Endothelial cell of umbilical vein (primary cell): Measurements from ENCODE around the gene APRT. TPM values are rescaled to one million over a fixed set of nuclear protein-coding genes. Genes with fewer than 3 reads are reported as not detected.

Experiments
- BruUV-seq: library from RNA; stranded (reverse); fragments of 400-500 nt; replicated peaks from 2 replicates; lab custom pipeline; 2021; lab: Mats Ljungman, UMichigan
- CTCF ChIA-PET: fragments of 300-600, 350-600 bp; sonication (Branson Sonifier 250); formaldehyde crosslinking; loops from one replicate; lab custom pipeline; 2021; ENCODE audit warnings: antibody characterized with exemption, inconsistent platforms; lab: Charles Lee
- POLR2A ChIA-PET: fragments of 300-600, 350-600 bp; sonication (Branson Sonifier 250); formaldehyde crosslinking; loops from one replicate; lab custom pipeline; 2021; ENCODE audit warnings: antibody characterized with exemption, inconsistent platforms; lab: Charles Lee
- DNase-seq: peaks from one replicate; pipeline ENCODE4 v3.0.0-alpha.2; 2011; ENCODE audit warnings: low read depth, low spot score
- FAIRE-seq: peaks from 2 replicates; lab custom pipeline; 2011; peaks lifted over from hg19 to GRCh38; lab: Jason Lieb, UNC
- H2AFZ ChIP-seq: 2 replicates; pipeline ENCODE4 v1.6.0; 2012; ENCODE audit warnings: low read depth, low read length, control low read depth, inconsistent platforms
- H3K27ac ChIP-seq: 2 replicates; pipeline ENCODE4 v1.5.1; 2011; ENCODE audit warnings: low read depth, mild to moderate bottlenecking, control low read depth, low read length, moderate library complexity; ENCODE audit not compliant: insufficient read depth
- H3K27me3 ChIP-seq, 2 experiments: 2 replicates each; pipeline versions ENCODE4 v1.6.0 to v1.6.1; 2011; ENCODE audit warnings: low read length in 2 of 2, mixed read lengths in 1 of 2; ENCODE audit not compliant: control insufficient read depth in 2 of 2, insufficient read depth in 2 of 2
- H3K36me3 ChIP-seq, 2 experiments: 2 replicates in 1 of 2; 3 replicates in 1 of 2; pipeline ENCODE4 v1.5.1; 2011; ENCODE audit warnings: low read length in 2 of 2, mild to moderate bottlenecking in 1 of 2, moderate library complexity in 1 of 2; ENCODE audit not compliant: control insufficient read depth in 2 of 2, insufficient read depth in 2 of 2; ENCODE audit errors: extremely low read depth in 1 of 2
- H3K4me1 ChIP-seq: 3 replicates; pipeline ENCODE4 v1.5.1; 2011; ENCODE audit warnings: mild to moderate bottlenecking, low read length; ENCODE audit not compliant: control insufficient read depth, insufficient read depth; ENCODE audit errors: extremely low read depth
- H3K4me2 ChIP-seq: 2 replicates; pipeline ENCODE4 v1.6.1; 2011; ENCODE audit warnings: low read length, control low read depth, mixed read lengths; ENCODE audit not compliant: insufficient read depth
- H3K4me3 ChIP-seq, 3 experiments: fragments of 200-600 bp in 1 of 3; sonication (generic), shearing (Covaris generic) in 1 of 3; replicated peaks in 1 of 3; 2 replicates each; pipeline ENCODE4 v1.5.1; 2011 to 2016; ENCODE audit warnings: control low read depth in 3 of 3, low read length in 3 of 3, mild to moderate bottlenecking in 2 of 3, inconsistent platforms in 1 of 3, low read depth in 1 of 3, moderate library complexity in 1 of 3; ENCODE audit not compliant: insufficient read depth in 1 of 3
- H3K79me2 ChIP-seq: 2 replicates; pipeline ENCODE4 v1.6.0; 2012; ENCODE audit warnings: low read length, inconsistent platforms; ENCODE audit not compliant: control insufficient read depth, insufficient read depth
- H3K9ac ChIP-seq: replicated peaks from 2 replicates; pipeline ENCODE3; 2011; ENCODE audit warnings: low read length, control low read depth; ENCODE audit not compliant: insufficient read depth; ENCODE audit errors: extremely low read depth
- H3K9me1 ChIP-seq: replicated peaks from 3 replicates; pipeline ENCODE4 v1.6.0; 2011; ENCODE audit warnings: mild to moderate bottlenecking, low read length; ENCODE audit not compliant: control insufficient read depth, insufficient read depth; ENCODE audit errors: extremely low read depth
- H3K9me3 ChIP-seq: replicated peaks from 2 replicates; pipeline ENCODE4 v1.5.1; 2012; ENCODE audit warnings: low read length, inconsistent platforms; ENCODE audit not compliant: control insufficient read depth, insufficient read depth
- H4K20me1 ChIP-seq: replicated peaks from 2 replicates; pipeline ENCODE3; 2011; ENCODE audit warnings: mild to moderate bottlenecking, low read length; ENCODE audit not compliant: control insufficient read depth, insufficient read depth; ENCODE audit errors: extremely low read depth
- GATA2 ChIP-seq: IDR thresholded peaks from 2 replicates; pipeline ENCODE4 v1.7.0; 2011; ENCODE audit warnings: low read depth, mild to moderate bottlenecking, moderate library complexity, mixed read lengths, low read length; ENCODE audit not compliant: insufficient read length, insufficient read depth
- MYC ChIP-seq: IDR thresholded peaks from one replicate; pipeline ENCODE4 v1.6.1; 2011; ENCODE audit warnings: mild to moderate bottlenecking, low read depth, low read length
- POLR2AphosphoS5 ChIP-seq: IDR thresholded peaks from 2 replicates; pipeline ENCODE4 v1.6.1; 2012; ENCODE audit warnings: low read depth, mild to moderate bottlenecking, control low read depth, low read length, moderate library complexity; ENCODE audit not compliant: insufficient read depth
- dilution Hi-C: fragments of 300-500 bp; cut with MboI; formaldehyde crosslinking; loops from one replicate; pipeline ENCODE4 v1.15.0; 2019; ENCODE audit warnings: low sequenced_read_pairs; ENCODE audit not compliant: extremely low pct_ligation_motif_present
- intact Hi-C: fragments of 100-400 bp; cut with micrococcal nuclease; formaldehyde crosslinking; loops from one replicate; pipeline ENCODE4 v1.10.0; 2022
- polyA plus RNA-seq, 4 experiments: library from polyadenylated mRNA; depleted of rRNA in 3 of 4; stranded (reverse) in 3 of 4; unstranded in 1 of 4; fragments of >200 nt; gene quantifications; 2 replicates each; pipeline versions ENCODE4 v1.2.1 to v1.2.3, GENCODE V29; 2011 to 2012; ENCODE audit warnings: missing spikeins in 1 of 4
- total RNA-seq: library from RNA; stranded (reverse); gene quantifications from 2 replicates; pipeline ENCODE4 v1.2.3, GENCODE V29; 2021
- TF ChIP-seq, protein P1 (sequence below), 2 donors: IDR thresholded peaks; 1 replicate in 1 of 2; 2 replicates in 1 of 2; pipeline ENCODE4 v1.5.1; 2011; ENCODE audit warnings: low read length in 2 of 2, mild to moderate bottlenecking in 2 of 2, moderate library complexity in 2 of 2, control low read depth in 1 of 2, inconsistent platforms in 1 of 2, low read depth in 1 of 2; ENCODE audit not compliant: insufficient read depth in 1 of 2; ENCODE audit errors: extremely low read depth in 1 of 2

The APRT gene
- total and polyA plus RNA-seq, 2 donors (not counting 3 experiments of a cell fraction or from before 2014, with no cell fraction given), result 143 to 152 TPM

DNA sequence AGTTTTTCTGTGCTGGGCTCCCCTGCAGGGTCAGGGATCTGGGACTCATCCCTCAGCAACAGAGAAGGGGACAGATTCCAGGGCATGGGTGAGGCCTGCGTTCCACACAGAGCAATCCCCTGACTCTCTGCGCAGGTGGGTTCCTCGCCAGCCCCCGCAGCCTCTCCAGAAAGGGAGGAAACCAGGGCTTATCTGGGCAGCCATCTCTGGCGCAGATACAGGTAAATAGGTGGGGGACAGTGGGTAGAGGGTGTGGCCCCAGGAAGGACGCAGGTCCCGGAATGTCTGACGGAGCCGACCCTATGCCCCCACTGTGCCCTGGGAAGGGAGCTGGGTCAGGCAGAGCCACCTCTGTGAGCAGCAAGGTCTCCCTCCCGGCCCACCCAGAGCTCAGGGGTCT, 49.9 kb downstream of the APRT start:
- no peaks in the 10 kb centered on the region for H3K9me3 ChIP-seq
- H3K4me2 ChIP-seq, result no peak overlapping the region
- no peak overlapping the region for H3K27ac ChIP-seq
- no peak overlapping the region for H3K9ac ChIP-seq
- H3K9me1 ChIP-seq, result no peaks in the 10 kb centered on the region
- H2AFZ ChIP-seq, result no peak overlapping the region
- POLR2A ChIA-PET, result no interaction called here
- H3K4me3 ChIP-seq, result no peak overlapping the region
- peaks cover 0 to 17% of the 10 kb centered on the region in 2 experiments for H3K36me3 ChIP-seq
- CTCF ChIA-PET, result interaction anchor here (1.4 to 2.0 kb wide), 2 partner anchors 19 to 24 kb away, joined by 4 to 9 read pairs; no protein-coding TSS in a partner anchor
- TF ChIP-seq MYC, result no peak
- peak; percentile 14 for TF ChIP-seq GATA2
- H3K27me3 ChIP-seq, result no peaks in the 10 kb centered on the region
- peaks cover 7% of the 10 kb centered on the region for H3K4me1 ChIP-seq
- DNase-seq (no peak), FAIRE-seq (no peak)
- H4K20me1 ChIP-seq, result no peaks in the 10 kb centered on the region
- H3K79me2 ChIP-seq, result peaks cover 93% of the 10 kb centered on the region
- BruUV-seq, result no TSS peak
- intact Hi-C loops, result no loop called here
- dilution Hi-C loops, result no loop called here

DNA sequence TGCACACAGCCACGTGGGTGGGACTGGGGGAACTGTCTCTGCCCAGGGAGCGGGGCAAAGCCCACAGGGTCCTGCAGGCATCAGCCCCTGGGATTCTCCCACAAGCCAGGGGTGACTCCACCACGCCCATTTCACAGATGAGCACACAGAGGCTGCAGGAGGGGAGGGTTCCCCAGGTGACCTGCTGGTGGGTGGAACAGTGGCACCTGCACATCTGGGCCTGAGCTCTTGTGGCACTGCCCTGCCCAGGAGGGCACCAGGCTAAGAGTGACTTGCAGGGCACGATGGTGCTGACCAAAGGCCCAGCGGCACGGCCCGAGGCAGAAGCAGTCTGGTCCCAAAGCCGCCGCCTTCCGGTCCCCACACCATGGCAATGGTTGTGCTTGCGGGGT, 50.6 kb downstream of the APRT start:
- Histone ChIP-seq H3K9ac (no peak overlapping the region), H3K9me1 (no peaks in the 10 kb centered on the region), H3K9me3 (no peaks in the 10 kb centered on the region), H3K27ac (no peak overlapping the region), H3K79me2 (peaks cover 88% of the 10 kb centered on the region), H2AFZ (no peak overlapping the region), H3K4me1 (peaks cover 7% of the 10 kb centered on the region), H4K20me1 (no peaks in the 10 kb centered on the region), H3K27me3 (no peaks in the 10 kb centered on the region), H3K4me2 (no peak overlapping the region), H3K36me3 (peaks cover 0 to 17% of the 10 kb centered on the region in 2 experiments), H3K4me3 (no peak overlapping the region)
- no TSS peak for BruUV-seq
- no peak for FAIRE-seq
- no peak for DNase-seq
- POLR2A ChIA-PET, result no interaction called here
- CTCF ChIA-PET, result interaction anchor here (1.3 to 2.0 kb wide), 2 partner anchors 8 to 18 kb away, joined by 3 to 4 read pairs; no protein-coding TSS in a partner anchor
- TF ChIP-seq POLR2AphosphoS5, result peak; percentile 14
- TF ChIP-seq, protein P1, sequence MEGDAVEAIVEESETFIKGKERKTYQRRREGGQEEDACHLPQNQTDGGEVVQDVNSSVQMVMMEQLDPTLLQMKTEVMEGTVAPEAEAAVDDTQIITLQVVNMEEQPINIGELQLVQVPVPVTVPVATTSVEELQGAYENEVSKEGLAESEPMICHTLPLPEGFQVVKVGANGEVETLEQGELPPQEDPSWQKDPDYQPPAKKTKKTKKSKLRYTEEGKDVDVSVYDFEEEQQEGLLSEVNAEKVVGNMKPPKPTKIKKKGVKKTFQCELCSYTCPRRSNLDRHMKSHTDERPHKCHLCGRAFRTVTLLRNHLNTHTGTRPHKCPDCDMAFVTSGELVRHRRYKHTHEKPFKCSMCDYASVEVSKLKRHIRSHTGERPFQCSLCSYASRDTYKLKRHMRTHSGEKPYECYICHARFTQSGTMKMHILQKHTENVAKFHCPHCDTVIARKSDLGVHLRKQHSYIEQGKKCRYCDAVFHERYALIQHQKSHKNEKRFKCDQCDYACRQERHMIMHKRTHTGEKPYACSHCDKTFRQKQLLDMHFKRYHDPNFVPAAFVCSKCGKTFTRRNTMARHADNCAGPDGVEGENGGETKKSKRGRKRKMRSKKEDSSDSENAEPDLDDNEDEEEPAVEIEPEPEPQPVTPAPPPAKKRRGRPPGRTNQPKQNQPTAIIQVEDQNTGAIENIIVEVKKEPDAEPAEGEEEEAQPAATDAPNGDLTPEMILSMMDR (IDR thresholded peaks at IDR 0.05; ENCODE audit: extremely low read depth in 1 of 2, insufficient read depth in 1 of 2, low read depth in 1 of 2, low read length in 2 of 2), result no peak
- dilution Hi-C loops, result no loop called here
- intact Hi-C loops, result no loop called here
